Fibroblast of lung (primary cell): ENCODE data around the gene PLD5.

Experiments
- EZH2 ChIP-seq: IDR thresholded peaks from 2 replicates; pipeline ENCODE4 v1.5.1; 2012; ENCODE audit warnings: low read length, control low read depth, mild to moderate bottlenecking; ENCODE audit errors: missing control alignments
- TF ChIP-seq, protein P1 (sequence below), 2 donors: IDR thresholded peaks in 1 of 2; conservative IDR thresholded peaks in 1 of 2; 1 replicate in 1 of 2; 2 replicates in 1 of 2; pipeline ENCODE4 v1.5.1; 2011 to 2012; ENCODE audit warnings: low read length in 2 of 2, control low read depth in 1 of 2, inconsistent platforms in 1 of 2, low read depth in 1 of 2, mild to moderate bottlenecking in 1 of 2

DNA sequence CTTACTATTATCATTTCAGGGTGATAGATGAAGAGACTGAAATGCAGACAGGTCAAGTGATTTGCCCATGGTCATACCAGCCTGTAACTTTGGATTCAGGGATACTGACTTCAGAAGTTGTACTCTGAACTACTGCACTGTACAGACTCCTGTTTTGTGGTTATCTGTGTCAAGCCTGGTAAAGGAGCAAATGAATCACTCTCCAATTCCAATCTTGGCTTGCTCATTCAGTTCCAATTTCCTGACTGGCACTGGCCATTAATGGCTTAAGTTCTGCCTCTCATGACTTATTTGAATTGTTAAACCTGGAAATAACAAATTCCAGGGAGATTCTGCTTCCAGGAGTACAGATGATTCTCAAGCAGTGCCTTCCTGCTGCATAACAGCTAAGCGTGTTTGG is 45.4 kb upstream of the PLD5 start:
- no peak for TF ChIP-seq EZH2
- TF ChIP-seq, protein P1, sequence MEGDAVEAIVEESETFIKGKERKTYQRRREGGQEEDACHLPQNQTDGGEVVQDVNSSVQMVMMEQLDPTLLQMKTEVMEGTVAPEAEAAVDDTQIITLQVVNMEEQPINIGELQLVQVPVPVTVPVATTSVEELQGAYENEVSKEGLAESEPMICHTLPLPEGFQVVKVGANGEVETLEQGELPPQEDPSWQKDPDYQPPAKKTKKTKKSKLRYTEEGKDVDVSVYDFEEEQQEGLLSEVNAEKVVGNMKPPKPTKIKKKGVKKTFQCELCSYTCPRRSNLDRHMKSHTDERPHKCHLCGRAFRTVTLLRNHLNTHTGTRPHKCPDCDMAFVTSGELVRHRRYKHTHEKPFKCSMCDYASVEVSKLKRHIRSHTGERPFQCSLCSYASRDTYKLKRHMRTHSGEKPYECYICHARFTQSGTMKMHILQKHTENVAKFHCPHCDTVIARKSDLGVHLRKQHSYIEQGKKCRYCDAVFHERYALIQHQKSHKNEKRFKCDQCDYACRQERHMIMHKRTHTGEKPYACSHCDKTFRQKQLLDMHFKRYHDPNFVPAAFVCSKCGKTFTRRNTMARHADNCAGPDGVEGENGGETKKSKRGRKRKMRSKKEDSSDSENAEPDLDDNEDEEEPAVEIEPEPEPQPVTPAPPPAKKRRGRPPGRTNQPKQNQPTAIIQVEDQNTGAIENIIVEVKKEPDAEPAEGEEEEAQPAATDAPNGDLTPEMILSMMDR (conservative IDR thresholded peaks at IDR 0.05 in 1 of 2, IDR thresholded peaks at IDR 0.05 in 1 of 2; ENCODE audit: low read depth in 1 of 2, low read length in 2 of 2) = no peak
